Stimulated activated CD8-positive, alpha-beta memory T cell treated with anti-CD3 and anti-CD28 coated beads, Interleukin-12 subunit alpha, Interleukin-12 subunit beta, amount 100 ng/mL, for 4 hours (primary cell): Measurements from ENCODE around the gene TMEM91.

ENCODE experiments used
- DNase-seq: peaks from one replicate; pipeline ENCODE4 v3.0.0-alpha.2; 2020; ENCODE audit warnings: low read depth

Gene TMEM91

DNA sequence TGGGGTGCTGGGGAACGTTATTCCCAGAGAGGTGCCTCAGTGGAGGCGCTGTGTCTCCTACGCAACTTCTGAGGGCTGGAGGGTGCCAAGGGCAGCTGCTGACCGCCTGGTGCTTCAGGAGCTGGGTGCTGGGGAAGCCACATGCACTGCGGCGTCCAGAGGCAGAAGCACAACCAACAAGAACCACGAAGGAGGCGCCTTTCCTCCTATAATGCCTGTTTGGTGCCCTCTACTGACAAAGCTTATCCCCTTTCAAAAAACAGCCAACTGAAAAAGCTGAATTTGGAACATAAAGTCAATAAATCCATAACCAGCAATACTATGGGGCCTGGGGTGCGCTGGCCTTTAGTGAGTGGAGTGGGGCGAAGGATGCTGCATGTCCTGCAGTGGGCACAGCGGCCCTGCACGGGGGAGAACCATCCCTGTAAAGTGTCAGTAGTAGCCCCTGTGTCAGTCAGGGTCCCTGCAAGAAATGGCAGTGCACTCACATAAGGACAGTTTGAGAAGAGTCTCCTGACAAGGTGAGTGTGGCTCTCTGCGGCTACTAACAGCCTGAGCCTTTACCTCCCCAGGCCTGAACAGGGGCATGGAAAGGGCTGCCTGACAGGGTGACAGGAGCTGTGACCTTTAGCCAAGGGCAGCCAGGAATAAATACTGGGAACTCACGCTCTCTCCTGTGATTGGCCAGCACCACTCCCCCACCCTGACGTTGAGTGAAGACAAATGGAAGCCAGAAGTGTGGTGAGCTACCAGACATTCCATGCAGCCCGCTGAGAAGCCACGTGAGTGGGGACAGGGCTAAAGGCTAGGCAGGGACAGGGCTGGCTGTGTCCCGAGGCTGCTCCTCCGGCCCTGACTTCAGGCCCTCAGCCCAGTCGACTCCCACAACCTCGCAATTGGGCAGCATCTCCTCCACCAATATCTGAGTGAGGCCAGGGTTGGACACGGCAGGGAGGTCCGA lies 55.4 kb downstream of the TMEM91 start:
- no peak for DNase-seq

DNA sequence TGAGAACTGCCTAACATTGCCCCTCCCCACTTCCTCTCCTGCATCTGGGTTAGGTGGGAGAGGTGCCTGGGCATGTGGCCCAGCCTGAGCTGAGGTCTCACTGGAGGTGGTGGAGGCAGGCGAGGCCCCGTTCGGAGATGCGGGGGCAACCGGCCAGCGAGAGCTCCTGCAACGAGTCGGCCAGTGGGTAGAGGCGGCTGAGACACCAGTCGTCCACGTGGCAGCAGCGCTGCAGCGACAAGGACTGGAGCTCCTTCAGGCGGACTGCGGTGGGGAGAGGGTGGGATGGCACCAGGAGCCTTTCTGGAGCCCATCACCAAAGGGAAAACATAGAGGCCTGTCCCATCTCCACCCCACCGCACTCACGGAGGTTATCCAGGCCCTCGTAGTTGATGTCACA lies 56.8 kb downstream of the TMEM91 start:
- no peak for DNase-seq
